ENCODE data around the gene HNRNPM. TPM values are rescaled to one million over a fixed set of nuclear protein-coding genes. Genes with fewer than 3 reads are reported as not detected.
A peak's percentile ranks its signal among the peaks of the same experiment; 100 is the strongest.

HNRNPM gene
- total and polyA plus RNA-seq, 7 donors: 62.8 to 224 (median 83.9) TPM

DNA sequence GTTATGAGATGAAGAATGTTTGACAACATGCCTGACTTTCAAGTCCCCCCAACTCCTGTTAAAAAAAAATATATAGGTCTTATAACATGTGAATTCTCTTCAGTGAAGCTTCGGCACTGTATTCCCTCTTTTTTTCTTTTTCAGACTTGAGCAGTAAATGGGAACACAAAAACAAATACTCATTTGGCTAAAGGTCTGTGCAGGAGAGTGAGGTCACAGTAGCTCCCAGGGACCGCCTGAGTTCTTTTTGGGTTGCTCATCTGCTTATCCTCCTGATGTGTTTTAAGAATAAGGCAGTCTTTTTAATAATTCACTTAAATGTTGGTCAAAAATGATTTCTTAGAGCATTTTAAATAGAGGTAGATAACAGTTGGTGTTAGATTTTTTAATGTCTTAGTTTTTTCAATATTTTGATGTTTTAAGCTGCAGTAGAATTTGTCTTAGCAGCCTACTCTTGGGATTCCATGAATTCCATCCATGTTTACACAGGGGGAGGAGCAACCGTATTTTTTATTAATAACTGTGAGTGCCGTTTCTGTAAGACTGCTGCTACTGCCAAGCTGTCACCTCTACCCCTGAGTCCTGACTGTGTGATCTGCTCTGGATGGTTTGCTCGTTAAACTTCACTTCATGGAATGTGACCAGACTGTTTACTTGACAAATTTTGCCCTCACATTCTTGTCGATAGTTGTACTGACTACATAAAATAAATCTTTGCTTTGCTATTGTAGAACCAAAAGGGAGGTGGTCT is 14.9 kb downstream of the HNRNPM start:
- Histone ChIP-seq H3K27ac (peak overlapping the region; percentile 29 to 73 (median 64)), H3K4me1 (peaks cover 0 to 79% (median 73%) of the 10 kb centered on the region in 4 donors), H3K36me3 (peaks cover 0 to 40% (median 17%) of the 10 kb centered on the region in 4 donors), H3K4me3 (no peak overlapping the region), H3K9me3 (no peaks in the 10 kb centered on the region), H3K27me3 (no peaks in the 10 kb centered on the region)
- no peak for DNase-seq
- 47 to 64% methylated on average over 6 of the region's 6 CpGs for WGBS, 2 donors
- intact Hi-C loops (cut with DNase I): no loop called here
- TF ChIP-seq POLR2AphosphoS5 (IDR thresholded peaks at IDR 0.05) (no peak), EP300 (IDR thresholded peaks at IDR 0.05) (no peak)
- TF ChIP-seq, protein P1, sequence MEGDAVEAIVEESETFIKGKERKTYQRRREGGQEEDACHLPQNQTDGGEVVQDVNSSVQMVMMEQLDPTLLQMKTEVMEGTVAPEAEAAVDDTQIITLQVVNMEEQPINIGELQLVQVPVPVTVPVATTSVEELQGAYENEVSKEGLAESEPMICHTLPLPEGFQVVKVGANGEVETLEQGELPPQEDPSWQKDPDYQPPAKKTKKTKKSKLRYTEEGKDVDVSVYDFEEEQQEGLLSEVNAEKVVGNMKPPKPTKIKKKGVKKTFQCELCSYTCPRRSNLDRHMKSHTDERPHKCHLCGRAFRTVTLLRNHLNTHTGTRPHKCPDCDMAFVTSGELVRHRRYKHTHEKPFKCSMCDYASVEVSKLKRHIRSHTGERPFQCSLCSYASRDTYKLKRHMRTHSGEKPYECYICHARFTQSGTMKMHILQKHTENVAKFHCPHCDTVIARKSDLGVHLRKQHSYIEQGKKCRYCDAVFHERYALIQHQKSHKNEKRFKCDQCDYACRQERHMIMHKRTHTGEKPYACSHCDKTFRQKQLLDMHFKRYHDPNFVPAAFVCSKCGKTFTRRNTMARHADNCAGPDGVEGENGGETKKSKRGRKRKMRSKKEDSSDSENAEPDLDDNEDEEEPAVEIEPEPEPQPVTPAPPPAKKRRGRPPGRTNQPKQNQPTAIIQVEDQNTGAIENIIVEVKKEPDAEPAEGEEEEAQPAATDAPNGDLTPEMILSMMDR (IDR thresholded peaks at IDR 0.05): no peak

DNA sequence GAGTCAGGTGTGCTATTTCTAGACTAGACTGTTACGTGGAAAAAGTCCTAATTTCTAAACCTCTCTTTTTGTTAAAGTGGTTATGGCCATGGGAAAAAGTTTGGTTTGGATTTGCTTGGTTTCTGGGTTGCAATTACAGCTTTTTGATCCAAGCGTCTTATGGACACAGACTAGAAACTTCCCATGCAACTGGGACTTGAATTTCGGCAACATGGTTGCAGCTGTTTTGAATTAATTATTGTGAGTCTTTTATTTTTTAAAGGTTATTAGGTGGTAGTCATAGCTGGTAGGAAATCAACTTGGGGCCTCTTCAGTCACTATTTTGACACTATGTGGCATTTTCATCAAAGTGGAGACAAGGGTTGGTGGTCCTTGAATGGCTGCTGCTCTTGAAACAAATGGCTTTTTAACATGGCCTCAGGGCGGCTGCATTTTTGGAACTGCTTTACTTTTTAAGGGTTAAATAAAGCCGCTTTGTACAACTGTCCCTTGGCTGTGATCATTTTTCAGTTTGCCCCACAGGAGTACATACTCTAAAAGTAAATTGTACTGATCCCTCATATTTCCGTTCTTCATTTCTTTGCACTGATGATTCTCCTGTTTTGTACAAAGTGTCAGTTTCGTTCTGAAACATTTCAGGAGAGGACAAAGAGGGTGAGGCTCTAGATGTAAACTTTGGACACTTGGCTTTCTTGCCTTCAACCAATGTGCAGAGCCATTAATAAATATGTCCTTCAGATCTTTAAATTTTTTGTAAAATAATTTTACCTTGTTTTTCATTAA is 15.9 kb downstream of the HNRNPM start:
- WGBS, 2 donors: 81 to 84% methylated on average over 7 of the region's 7 CpGs
- peak overlapping the region; percentile 12 to 73 (median 64) for H3K27ac ChIP-seq
- no peak overlapping the region for H3K4me3 ChIP-seq
- peak; percentile 29 for DNase-seq
- TF ChIP-seq, protein P1 (IDR thresholded peaks at IDR 0.05): no peak
- TF ChIP-seq EP300 (IDR thresholded peaks at IDR 0.05) (no peak), POLR2A (IDR thresholded peaks at IDR 0.05) (no peak), POLR2AphosphoS5 (IDR thresholded peaks at IDR 0.05) (no peak)
- H3K4me1 ChIP-seq: peaks cover 0 to 75% (median 69%) of the 10 kb centered on the region in 4 donors
- no peaks in the 10 kb centered on the region for H3K9me3 ChIP-seq
- no peaks in the 10 kb centered on the region for H3K27me3 ChIP-seq
- intact Hi-C loops (cut with DNase I): no loop called here
- H3K36me3 ChIP-seq: peaks cover 0 to 43% (median 27%) of the 10 kb centered on the region in 4 donors

DNA sequence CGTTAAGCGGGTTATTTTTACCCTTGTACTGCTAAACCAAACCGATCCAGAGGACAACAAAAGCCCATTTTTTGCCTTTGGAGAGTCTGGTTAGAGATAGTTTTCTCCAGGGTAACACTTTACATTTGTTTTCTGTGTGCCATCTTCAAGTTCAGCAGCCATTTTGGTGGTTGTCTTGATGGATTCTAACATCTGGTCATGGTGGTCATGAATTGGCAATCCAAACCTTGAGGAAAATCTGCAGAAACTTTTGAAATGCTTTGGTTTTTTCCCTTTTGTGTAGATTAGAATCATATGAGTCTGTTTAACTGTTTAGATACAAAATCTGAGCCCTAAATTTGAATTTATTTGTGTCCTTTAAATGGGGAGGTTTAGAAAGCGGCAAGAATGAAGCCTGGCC is 16.6 kb downstream of the HNRNPM start:
- no peak overlapping the region for H3K4me3 ChIP-seq
- H3K4me1 ChIP-seq: peaks cover 0 to 70% (median 63%) of the 10 kb centered on the region in 4 donors
- H3K27me3 ChIP-seq: no peaks in the 10 kb centered on the region
- H3K36me3 ChIP-seq: peaks cover 0 to 43% (median 30%) of the 10 kb centered on the region in 4 donors
- intact Hi-C loops (cut with DNase I): no loop called here
- no peak for DNase-seq
- TF ChIP-seq, protein P1 (IDR thresholded peaks at IDR 0.05): no peak
- no peak for TF ChIP-seq EP300 (IDR thresholded peaks at IDR 0.05)
- no peak for TF ChIP-seq POLR2AphosphoS5 (IDR thresholded peaks at IDR 0.05)
- TF ChIP-seq POLR2A (IDR thresholded peaks at IDR 0.05): no peak
- peak overlapping the region in 2 of 4 donors; percentile 68 to 73 for H3K27ac ChIP-seq
- 90 to 95% methylated on average over 3 to 4 of the region's 4 CpGs for WGBS, 2 donors
- H3K9me3 ChIP-seq: no peaks in the 10 kb centered on the region

DNA sequence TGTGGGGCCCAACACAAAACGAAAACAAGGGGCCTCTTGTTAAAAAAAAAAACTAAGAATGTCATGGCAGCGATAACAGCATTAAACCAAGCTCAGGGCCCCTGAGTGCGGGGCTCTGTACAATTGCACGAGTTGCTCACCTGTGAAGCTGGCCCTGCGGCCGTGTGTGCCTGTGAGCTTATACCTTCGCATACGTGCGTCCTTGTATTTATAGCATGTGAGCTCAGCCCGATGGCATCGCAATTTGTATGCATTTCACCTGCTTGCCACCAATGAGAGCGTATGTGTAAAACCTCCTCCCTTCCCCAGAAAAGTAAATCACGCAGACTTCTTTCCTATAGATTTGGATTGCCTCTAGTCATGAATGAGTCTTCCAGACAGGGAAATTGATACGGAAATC is 17.1 kb downstream of the HNRNPM start:
- Histone ChIP-seq H3K36me3 (peaks cover 0 to 43% (median 32%) of the 10 kb centered on the region in 4 donors), H3K4me1 (peaks cover 0 to 65% (median 58%) of the 10 kb centered on the region in 4 donors), H3K27ac (peak overlapping the region in 1 of 4 donors; percentile 73), H3K27me3 (no peaks in the 10 kb centered on the region), H3K9me3 (no peaks in the 10 kb centered on the region), H3K4me3 (no peak overlapping the region)
- intact Hi-C loops (cut with DNase I): no loop called here
- 92 to 93% methylated on average over 14 of the region's 14 CpGs for WGBS, 2 donors
- TF ChIP-seq, protein P1 (IDR thresholded peaks at IDR 0.05): no peak
- TF ChIP-seq EP300 (IDR thresholded peaks at IDR 0.05) (no peak), POLR2A (IDR thresholded peaks at IDR 0.05) (no peak), POLR2AphosphoS5 (IDR thresholded peaks at IDR 0.05) (no peak)
- no peak for DNase-seq
